HL-60/S4 treated with phorbol 12-myristate 13-acetate at 8.2 ng/mL for 4 days and 3 days (cell line): ENCODE measurements around the gene PHOSPHO2.

Experiments
- in situ Hi-C: fragments of 300-500 bp; cut with MboI; formaldehyde crosslinking; loops from 2 replicates; pipeline ENCODE4 v1.15.0; 2022; ENCODE audit warnings: low sequenced_read_pairs

PHOSPHO2 gene

GRCh38 chr2:169715379-169716237, 21.3 kb downstream of the PHOSPHO2 start:
- in situ Hi-C loops: no loop called here

- in situ Hi-C loops: no loop called here
Measured at GRCh38 chr2:169716238-169716886, 22.1 kb downstream of the PHOSPHO2 start.

GRCh38 chr2:169716938-169717690, 22.8 kb downstream of the PHOSPHO2 start:
- in situ Hi-C loops: no loop called here

GRCh38 chr2:169717691-169718063, 23.4 kb downstream of the PHOSPHO2 start:
- in situ Hi-C loops: no loop called here

- in situ Hi-C loops: no loop called here
Measured at GRCh38 chr2:169718930-169719504, 24.7 kb downstream of the PHOSPHO2 start.

GRCh38 chr2:169721016-169721415, 26.7 kb downstream of the PHOSPHO2 start:
- in situ Hi-C loops: no loop called here

GRCh38 chr2:169727065-169727464, 32.8 kb downstream of the PHOSPHO2 start:
- in situ Hi-C loops: no loop called here

GRCh38 chr2:169729274-169729605, 35.0 kb downstream of the PHOSPHO2 start:
- in situ Hi-C loops: no loop called here

GRCh38 chr2:169732075-169732474, 37.8 kb downstream of the PHOSPHO2 start:
- in situ Hi-C loops: no loop called here

- in situ Hi-C loops: no loop called here
Measured at GRCh38 chr2:169732583-169733358, 38.5 kb downstream of the PHOSPHO2 start.

GRCh38 chr2:169734169-169734847, 40.0 kb downstream of the PHOSPHO2 start:
- in situ Hi-C loops: no loop called here

GRCh38 chr2:169735623-169736022, 41.4 kb downstream of the PHOSPHO2 start:
- in situ Hi-C loops: no loop called here

- in situ Hi-C loops: no loop called here
Measured at GRCh38 chr2:169736902-169737301, 42.6 kb downstream of the PHOSPHO2 start.

GRCh38 chr2:169738566-169739229, 44.4 kb downstream of the PHOSPHO2 start:
- in situ Hi-C loops: no loop called here

GRCh38 chr2:169739351-169739750, 45.1 kb downstream of the PHOSPHO2 start:
- in situ Hi-C loops: no loop called here

- in situ Hi-C loops: no loop called here
Measured at GRCh38 chr2:169743549-169743948, 49.3 kb downstream of the PHOSPHO2 start.

GRCh38 chr2:169746240-169746639, 52.0 kb downstream of the PHOSPHO2 start:
- in situ Hi-C loops: no loop called here

- in situ Hi-C loops: no loop called here
Measured at GRCh38 chr2:169748319-169748718, 54.0 kb downstream of the PHOSPHO2 start.
